ENCODE data around the gene ADGRE1.

The ADGRE1 gene, protein sequence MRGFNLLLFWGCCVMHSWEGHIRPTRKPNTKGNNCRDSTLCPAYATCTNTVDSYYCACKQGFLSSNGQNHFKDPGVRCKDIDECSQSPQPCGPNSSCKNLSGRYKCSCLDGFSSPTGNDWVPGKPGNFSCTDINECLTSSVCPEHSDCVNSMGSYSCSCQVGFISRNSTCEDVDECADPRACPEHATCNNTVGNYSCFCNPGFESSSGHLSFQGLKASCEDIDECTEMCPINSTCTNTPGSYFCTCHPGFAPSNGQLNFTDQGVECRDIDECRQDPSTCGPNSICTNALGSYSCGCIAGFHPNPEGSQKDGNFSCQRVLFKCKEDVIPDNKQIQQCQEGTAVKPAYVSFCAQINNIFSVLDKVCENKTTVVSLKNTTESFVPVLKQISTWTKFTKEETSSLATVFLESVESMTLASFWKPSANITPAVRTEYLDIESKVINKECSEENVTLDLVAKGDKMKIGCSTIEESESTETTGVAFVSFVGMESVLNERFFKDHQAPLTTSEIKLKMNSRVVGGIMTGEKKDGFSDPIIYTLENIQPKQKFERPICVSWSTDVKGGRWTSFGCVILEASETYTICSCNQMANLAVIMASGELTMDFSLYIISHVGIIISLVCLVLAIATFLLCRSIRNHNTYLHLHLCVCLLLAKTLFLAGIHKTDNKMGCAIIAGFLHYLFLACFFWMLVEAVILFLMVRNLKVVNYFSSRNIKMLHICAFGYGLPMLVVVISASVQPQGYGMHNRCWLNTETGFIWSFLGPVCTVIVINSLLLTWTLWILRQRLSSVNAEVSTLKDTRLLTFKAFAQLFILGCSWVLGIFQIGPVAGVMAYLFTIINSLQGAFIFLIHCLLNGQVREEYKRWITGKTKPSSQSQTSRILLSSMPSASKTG

DNA sequence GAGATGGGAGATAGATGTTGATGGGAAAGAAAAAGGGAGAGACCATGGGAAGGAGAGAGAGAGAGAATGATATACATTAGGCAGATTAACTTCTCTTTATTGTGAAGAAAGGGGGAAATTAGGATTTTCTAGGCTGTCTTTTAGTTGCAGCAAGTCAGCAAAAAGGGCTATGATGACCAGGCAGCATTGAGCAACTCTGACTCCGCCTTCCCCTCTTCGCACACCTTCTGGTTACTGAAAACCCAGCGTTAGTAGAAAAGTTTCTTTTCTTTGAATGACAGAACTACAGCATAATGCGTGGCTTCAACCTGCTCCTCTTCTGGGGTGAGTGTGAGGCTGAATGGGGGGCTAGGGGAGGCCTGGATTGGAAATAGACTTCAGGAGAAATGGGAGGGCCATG lies at the start of gene ADGRE1:
Gene ADGRE1 (plus strand): TSS at position 264 of the 400 bp plus-strand sequence. CDS start 30 bp downstream, at position 294.
- H3K36me3 ChIP-seq (ENCODE audit: insufficient read depth, low read length): no peaks in the 10 kb centered on the region
- peaks cover 18% of the 10 kb centered on the region; the same call in 1 of the 2 replicates for H3K27me3 ChIP-seq (ENCODE audit: insufficient read depth, low read length)
- no peaks in the 10 kb centered on the region for H3K79me2 ChIP-seq (ENCODE audit: control insufficient read depth, insufficient read depth, low read length, unreplicated experiment)
- no peak within 1 kb of the TSS for H3K4me3 ChIP-seq (ENCODE audit: low read depth, low read length)
- H3K27ac ChIP-seq (ENCODE audit: low read depth, low read length): no peak within 1 kb of the TSS
- no peaks in the 10 kb centered on the region for H3K4me1 ChIP-seq (ENCODE audit: control insufficient read depth, insufficient read depth, low read length, unreplicated experiment)
- H2AFZ ChIP-seq (ENCODE audit: low read length, unreplicated experiment): no peak within 1 kb of the TSS

- Histone ChIP-seq H3K79me2 (ENCODE audit: control insufficient read depth, insufficient read depth, low read length, unreplicated experiment) (no peaks in the 10 kb centered on the region), H3K36me3 (ENCODE audit: insufficient read depth, low read length) (no peaks in the 10 kb centered on the region), H2AFZ (ENCODE audit: low read length, unreplicated experiment) (no peak overlapping the region)
Observed at GRCh38 chr19:6838062-6838655, 49.2 kb upstream of the ADGRE1 start.

DNA sequence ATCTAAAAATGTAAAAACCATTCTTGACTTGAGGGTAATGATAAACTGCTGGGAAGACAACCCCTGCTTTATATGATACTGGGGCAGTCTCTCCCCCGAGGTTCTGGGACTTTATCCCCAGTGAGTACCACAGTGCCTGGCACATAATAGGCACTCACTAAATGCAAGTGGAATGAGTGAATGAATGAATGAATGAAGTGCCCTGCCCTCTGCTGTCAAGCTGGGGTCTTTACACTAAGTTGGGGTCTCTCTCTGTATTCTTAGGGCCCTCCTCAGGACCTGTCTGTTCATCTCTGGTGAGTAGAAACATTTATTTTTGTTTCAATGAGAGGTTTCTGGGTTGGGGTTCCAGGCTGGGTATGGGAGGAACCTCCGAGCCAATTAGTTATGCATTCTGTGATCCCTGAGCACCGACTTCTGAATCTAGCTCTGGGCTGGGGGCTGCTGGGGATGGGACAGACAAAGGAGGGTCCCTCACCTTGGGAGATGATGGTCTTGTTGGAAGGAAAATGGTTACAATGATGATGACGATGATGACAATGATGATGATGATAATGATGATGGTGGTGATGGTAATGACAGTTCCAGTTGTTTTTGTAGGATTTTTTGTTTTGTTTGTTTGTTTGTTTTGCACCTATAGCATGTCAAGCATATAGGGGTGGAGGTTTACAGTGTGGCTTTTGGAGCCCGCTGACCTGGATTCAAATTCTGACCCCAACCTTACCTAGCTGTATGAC lies 44.3 kb upstream of the ADGRE1 start:
- Histone ChIP-seq H3K27ac (ENCODE audit: low read depth, low read length) (no peak overlapping the region), H2AFZ (ENCODE audit: low read length, unreplicated experiment) (no peak overlapping the region), H3K36me3 (ENCODE audit: insufficient read depth, low read length) (no peaks in the 10 kb centered on the region), H3K4me1 (ENCODE audit: control insufficient read depth, insufficient read depth, low read length, unreplicated experiment) (no peaks in the 10 kb centered on the region), H3K79me2 (ENCODE audit: control insufficient read depth, insufficient read depth, low read length, unreplicated experiment) (no peaks in the 10 kb centered on the region), H3K4me3 (ENCODE audit: low read depth, low read length) (no peak overlapping the region), H3K27me3 (ENCODE audit: insufficient read depth, low read length) (0 out of 2 replicates have a peak, but pooled peaks cover 6% of the 10 kb centered on the region)

More at GRCh38 chr19:6838062-6838655, 49.2 kb upstream of the ADGRE1 start:
- H3K4me3 ChIP-seq (ENCODE audit: low read depth, low read length): no peak overlapping the region
- H3K27me3 ChIP-seq (ENCODE audit: insufficient read depth, low read length): peaks cover 11% of the 10 kb centered on the region
- H3K4me1 ChIP-seq (ENCODE audit: control insufficient read depth, insufficient read depth, low read length, unreplicated experiment): no peaks in the 10 kb centered on the region
- H3K27ac ChIP-seq (ENCODE audit: low read depth, low read length): no peak overlapping the region

GRCh38 chr19:6847828-6848200 lies 39.6 kb upstream of the ADGRE1 start:
- no peaks in the 10 kb centered on the region for H3K4me1 ChIP-seq (ENCODE audit: control insufficient read depth, insufficient read depth, low read length, unreplicated experiment)
- no peak overlapping the region for H3K4me3 ChIP-seq (ENCODE audit: low read depth, low read length)
- no peaks in the 10 kb centered on the region for H3K79me2 ChIP-seq (ENCODE audit: control insufficient read depth, insufficient read depth, low read length, unreplicated experiment)
- H2AFZ ChIP-seq (ENCODE audit: low read length, unreplicated experiment): no peak overlapping the region
- 0 out of 2 replicates have a peak, but pooled peaks cover 6% of the 10 kb centered on the region for H3K27me3 ChIP-seq (ENCODE audit: insufficient read depth, low read length)
- H3K36me3 ChIP-seq (ENCODE audit: insufficient read depth, low read length): no peaks in the 10 kb centered on the region
- no peak overlapping the region for H3K27ac ChIP-seq (ENCODE audit: low read depth, low read length)

DNA sequence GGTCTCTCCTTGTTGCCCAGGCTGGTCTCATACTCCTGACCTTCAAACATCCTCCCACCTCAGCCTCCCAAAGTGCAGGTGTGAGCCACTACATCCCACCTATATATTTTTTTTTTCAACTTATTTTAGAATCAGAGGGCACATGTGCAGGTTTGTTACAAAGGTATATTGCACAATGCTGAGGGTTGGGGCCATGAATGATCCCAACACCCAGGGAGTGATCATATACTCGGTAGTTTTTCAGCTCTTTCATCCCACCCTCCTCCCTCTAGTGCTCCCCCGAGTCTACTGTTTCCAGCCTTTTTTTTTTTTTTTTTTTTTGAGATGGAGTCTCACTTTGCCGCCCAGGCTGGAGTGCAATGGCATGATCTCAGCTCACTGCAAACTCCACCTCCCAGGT lies 38.4 kb upstream of the ADGRE1 start:
- Histone ChIP-seq H3K79me2 (ENCODE audit: control insufficient read depth, insufficient read depth, low read length, unreplicated experiment) (no peaks in the 10 kb centered on the region), H2AFZ (ENCODE audit: low read length, unreplicated experiment) (no peak overlapping the region), H3K27ac (ENCODE audit: low read depth, low read length) (no peak overlapping the region), H3K4me1 (ENCODE audit: control insufficient read depth, insufficient read depth, low read length, unreplicated experiment) (no peaks in the 10 kb centered on the region), H3K36me3 (ENCODE audit: insufficient read depth, low read length) (no peaks in the 10 kb centered on the region), H3K4me3 (ENCODE audit: low read depth, low read length) (no peak overlapping the region), H3K27me3 (ENCODE audit: insufficient read depth, low read length) (no peaks in the 10 kb centered on the region)

DNA sequence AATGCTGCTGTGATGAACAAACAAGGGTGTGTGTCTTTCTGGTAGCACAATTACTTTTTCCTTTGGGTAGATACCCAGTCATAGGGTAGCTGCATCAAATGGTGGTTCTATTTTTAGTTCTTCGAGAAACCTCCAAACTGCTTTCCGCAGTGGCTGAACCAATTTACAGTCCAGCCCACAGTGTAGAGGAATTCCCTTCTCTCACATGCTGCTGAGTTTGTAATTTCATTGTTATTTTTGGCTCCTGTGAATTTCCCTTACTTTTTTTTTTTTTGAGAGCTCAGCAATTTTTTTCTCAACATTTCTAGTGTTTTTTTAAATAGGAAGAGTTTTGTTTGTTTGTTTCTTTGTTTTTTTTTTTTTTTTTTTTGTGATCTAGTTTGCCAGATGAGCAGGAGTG lies 37.5 kb upstream of the ADGRE1 start:
- Histone ChIP-seq H2AFZ (ENCODE audit: low read length, unreplicated experiment) (no peak overlapping the region), H3K27ac (ENCODE audit: low read depth, low read length) (no peak overlapping the region), H3K27me3 (ENCODE audit: insufficient read depth, low read length) (peaks cover 2% of the 10 kb centered on the region), H3K4me3 (ENCODE audit: low read depth, low read length) (no peak overlapping the region), H3K36me3 (ENCODE audit: insufficient read depth, low read length) (no peaks in the 10 kb centered on the region), H3K4me1 (ENCODE audit: control insufficient read depth, insufficient read depth, low read length, unreplicated experiment) (no peaks in the 10 kb centered on the region), H3K79me2 (ENCODE audit: control insufficient read depth, insufficient read depth, low read length, unreplicated experiment) (no peaks in the 10 kb centered on the region)

GRCh38 chr19:6851359-6851758 lies 36.0 kb upstream of the ADGRE1 start:
- H3K27ac ChIP-seq (ENCODE audit: low read depth, low read length): no peak overlapping the region
- H2AFZ ChIP-seq (ENCODE audit: low read length, unreplicated experiment): no peak overlapping the region
- no peaks in the 10 kb centered on the region for H3K79me2 ChIP-seq (ENCODE audit: control insufficient read depth, insufficient read depth, low read length, unreplicated experiment)
- no peaks in the 10 kb centered on the region for H3K4me1 ChIP-seq (ENCODE audit: control insufficient read depth, insufficient read depth, low read length, unreplicated experiment)
- no peaks in the 10 kb centered on the region for H3K36me3 ChIP-seq (ENCODE audit: insufficient read depth, low read length)
- H3K4me3 ChIP-seq (ENCODE audit: low read depth, low read length): no peak overlapping the region
- peaks cover 8% of the 10 kb centered on the region for H3K27me3 ChIP-seq (ENCODE audit: insufficient read depth, low read length)

DNA sequence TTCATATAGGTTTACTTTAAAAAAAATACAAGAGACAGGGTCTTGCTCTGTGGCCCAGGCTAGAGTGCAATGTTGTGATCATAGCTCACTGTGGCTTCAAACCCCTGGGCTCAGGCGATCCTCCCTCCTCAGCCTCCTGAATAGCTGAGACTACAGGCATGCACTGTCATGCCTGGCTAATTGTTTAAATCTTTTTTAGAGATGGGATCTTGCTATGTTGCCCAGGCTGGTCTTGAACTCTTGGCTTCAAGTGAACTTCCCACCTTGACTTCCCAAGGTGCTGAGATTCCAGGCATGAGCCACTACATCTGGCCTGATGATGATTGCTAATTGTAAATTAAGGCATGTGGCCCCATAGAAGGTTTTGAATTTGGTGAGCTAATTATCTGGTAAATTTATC lies 35.4 kb upstream of the ADGRE1 start:
- no peaks in the 10 kb centered on the region for H3K79me2 ChIP-seq (ENCODE audit: control insufficient read depth, insufficient read depth, low read length, unreplicated experiment)
- no peak overlapping the region for H3K4me3 ChIP-seq (ENCODE audit: low read depth, low read length)
- no peaks in the 10 kb centered on the region for H3K36me3 ChIP-seq (ENCODE audit: insufficient read depth, low read length)
- no peak overlapping the region for H2AFZ ChIP-seq (ENCODE audit: low read length, unreplicated experiment)
- H3K27me3 ChIP-seq (ENCODE audit: insufficient read depth, low read length): peaks cover 8% of the 10 kb centered on the region
- no peaks in the 10 kb centered on the region for H3K4me1 ChIP-seq (ENCODE audit: control insufficient read depth, insufficient read depth, low read length, unreplicated experiment)
- no peak overlapping the region for H3K27ac ChIP-seq (ENCODE audit: low read depth, low read length)

DNA sequence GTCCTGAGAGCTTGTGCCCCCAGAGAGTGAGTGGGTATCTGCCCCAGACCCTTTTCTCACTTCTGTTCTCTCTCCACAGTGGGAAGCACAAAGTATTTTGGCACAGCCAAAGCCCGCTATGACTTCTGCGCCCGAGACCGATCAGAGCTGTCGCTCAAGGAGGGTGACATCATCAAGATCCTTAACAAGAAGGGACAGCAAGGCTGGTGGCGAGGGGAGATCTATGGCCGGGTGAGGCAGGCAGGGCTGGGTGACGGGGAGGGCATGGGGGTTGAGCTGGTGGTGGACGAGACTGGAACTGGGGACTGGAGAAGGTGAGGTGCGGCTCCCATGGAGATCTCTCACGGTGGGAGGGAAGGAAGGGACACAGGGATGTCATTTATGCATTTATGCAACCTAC lies 33.5 kb upstream of the ADGRE1 start:
- H3K27me3 ChIP-seq (ENCODE audit: insufficient read depth, low read length): peaks cover 8% of the 10 kb centered on the region
- no peak overlapping the region for H3K4me3 ChIP-seq (ENCODE audit: low read depth, low read length)
- no peaks in the 10 kb centered on the region for H3K4me1 ChIP-seq (ENCODE audit: control insufficient read depth, insufficient read depth, low read length, unreplicated experiment)
- H3K36me3 ChIP-seq (ENCODE audit: insufficient read depth, low read length): no peaks in the 10 kb centered on the region
- no peaks in the 10 kb centered on the region for H3K79me2 ChIP-seq (ENCODE audit: control insufficient read depth, insufficient read depth, low read length, unreplicated experiment)
- no peak overlapping the region for H2AFZ ChIP-seq (ENCODE audit: low read length, unreplicated experiment)
- no peak overlapping the region for H3K27ac ChIP-seq (ENCODE audit: low read depth, low read length)

GRCh38 chr19:6854758-6855157 lies 32.6 kb upstream of the ADGRE1 start:
- peaks cover 8% of the 10 kb centered on the region for H3K27me3 ChIP-seq (ENCODE audit: insufficient read depth, low read length)
- no peaks in the 10 kb centered on the region for H3K4me1 ChIP-seq (ENCODE audit: control insufficient read depth, insufficient read depth, low read length, unreplicated experiment)
- no peak overlapping the region for H2AFZ ChIP-seq (ENCODE audit: low read length, unreplicated experiment)
- H3K36me3 ChIP-seq (ENCODE audit: insufficient read depth, low read length): no peaks in the 10 kb centered on the region
- H3K27ac ChIP-seq (ENCODE audit: low read depth, low read length): no peak overlapping the region
- H3K4me3 ChIP-seq (ENCODE audit: low read depth, low read length): no peak overlapping the region
- no peaks in the 10 kb centered on the region for H3K79me2 ChIP-seq (ENCODE audit: control insufficient read depth, insufficient read depth, low read length, unreplicated experiment)

Measured in ACC112 (cell line).